Loucy (cell line): ENCODE measurements around the gene DDX4.
A peak's percentile ranks its signal among the peaks of the same experiment; 100 is the strongest.

Source experiments
- H2AFZ ChIP-seq: fragments of 200-600 bp; sonication (generic); 2 replicates; pipeline ENCODE4 v1.6.0; 2016; ENCODE audit warnings: antibody characterized with exemption, mild to moderate bottlenecking, low read length, moderate library complexity
- H3F3A ChIP-seq: fragments of 200-600 bp; 2 replicates; pipeline ENCODE4 v1.6.0; 2016; ENCODE audit warnings: antibody characterized with exemption, low read depth, mild to moderate bottlenecking
- H3K27me3 ChIP-seq: fragments of 200-600 bp; sonication (generic); 2 replicates; pipeline ENCODE4 v1.6.1; 2014; ENCODE audit warnings: low read length, mild to moderate bottlenecking; ENCODE audit not compliant: insufficient read depth, poor library complexity, severe bottlenecking
- H3K36me3 ChIP-seq: fragments of 200-600 bp; sonication (generic); 2 replicates; pipeline ENCODE4 v1.6.1; 2016; ENCODE audit warnings: low read length; ENCODE audit not compliant: insufficient read depth
- H3K4me1 ChIP-seq: fragments of 200-600 bp; sonication (generic); 2 replicates; pipeline ENCODE4 v1.5.1; 2014; ENCODE audit warnings: low read length, mild to moderate bottlenecking; ENCODE audit not compliant: insufficient read depth, poor library complexity, severe bottlenecking
- H3K4me2 ChIP-seq: fragments of 200-600 bp; sonication (generic); 2 replicates; pipeline ENCODE4 v1.6.0; 2014; ENCODE audit warnings: antibody characterized with exemption, low read length, low read depth, mild to moderate bottlenecking; ENCODE audit not compliant: poor library complexity, severe bottlenecking
- H3K4me3 ChIP-seq: fragments of 200-600 bp; sonication (generic); 2 replicates; pipeline ENCODE4 v1.5.1; 2014; ENCODE audit warnings: low read length, mild to moderate bottlenecking, mixed read lengths; ENCODE audit not compliant: poor library complexity, severe bottlenecking
- H3K79me2 ChIP-seq: fragments of 200-600 bp; sonication (generic); 2 replicates; pipeline ENCODE4 v1.6.1; 2014; ENCODE audit warnings: low read length; ENCODE audit not compliant: insufficient read depth
- H3K9ac ChIP-seq: fragments of 200-600 bp; sonication (generic); 2 replicates; pipeline ENCODE4 v1.6.0; 2014; ENCODE audit warnings: mild to moderate bottlenecking, low read depth, low read length, moderate library complexity; ENCODE audit not compliant: poor library complexity, severe bottlenecking
- H3K9me2 ChIP-seq: fragments of 200-600 bp; sonication (generic); replicated peaks from 2 replicates; pipeline ENCODE4 v1.6.1; 2016; ENCODE audit warnings: low read depth, low read length, mixed read lengths
- H3K9me3 ChIP-seq: fragments of 200-600 bp; sonication (generic); 2 replicates; pipeline ENCODE4 v1.6.1; 2014; ENCODE audit warnings: mild to moderate bottlenecking, antibody characterized with exemption, low read length, low read depth; ENCODE audit not compliant: insufficient read depth
- H4K20me1 ChIP-seq: fragments of 200-600 bp; sonication (generic); 2 replicates; pipeline ENCODE4 v1.6.0; 2014; ENCODE audit warnings: antibody characterized with exemption, low read length, mild to moderate bottlenecking; ENCODE audit not compliant: insufficient read depth, poor library complexity, severe bottlenecking
- EZH2phosphoT487 ChIP-seq: fragments of 200-600 bp; IDR thresholded peaks from 2 replicates; pipeline ENCODE4 v1.6.1; 2018; ENCODE audit warnings: antibody characterized with exemption, mild to moderate bottlenecking, moderate library complexity, borderline replicate concordance
- TF ChIP-seq, protein P1 (sequence below): fragments of 200-600 bp; sonication (generic); conservative IDR thresholded peaks from 2 replicates; pipeline ENCODE4 v1.5.1; 2014; ENCODE audit warnings: mild to moderate bottlenecking, antibody characterized with exemption, low read length

DDX4 gene

DNA sequence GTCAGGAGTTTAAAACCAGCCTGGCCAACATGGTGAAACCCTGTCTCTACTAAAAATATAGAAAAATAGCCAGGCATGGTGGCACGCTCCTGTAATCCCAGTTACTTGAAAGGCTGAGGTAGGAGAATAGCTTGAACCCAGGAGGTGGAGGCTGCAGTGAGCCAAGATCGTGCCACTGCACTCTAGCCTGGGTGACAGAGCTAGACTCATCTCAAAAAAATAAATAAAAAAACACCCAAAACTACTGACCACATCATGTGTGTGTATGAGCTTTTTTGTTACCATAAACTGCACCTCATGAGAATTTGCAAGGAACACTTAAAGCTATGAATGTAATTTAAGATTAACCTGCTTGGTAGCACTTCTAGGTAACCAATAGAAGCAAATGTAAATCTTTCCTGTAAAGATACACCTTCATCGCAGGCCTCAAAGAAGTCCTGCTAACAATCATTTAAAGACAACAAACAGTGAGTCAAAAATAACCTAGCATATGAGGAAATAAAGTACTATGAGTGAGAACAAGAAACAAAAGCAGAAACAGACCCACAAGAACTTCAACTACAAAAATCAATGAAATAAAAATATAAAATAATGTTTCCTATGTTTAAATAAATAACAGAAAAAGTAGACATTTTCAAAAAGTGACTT lies 38.7 kb upstream of the DDX4 start:
- Histone ChIP-seq H3K9me2 (no peaks in the 10 kb centered on the region), H3K36me3 (0 out of 2 replicates have a peak, but pooled peaks cover 3% of the 10 kb centered on the region), H3K9ac (no peak overlapping the region), H3K9me3 (no peaks in the 10 kb centered on the region), H3K4me3 (no peak overlapping the region), H3K4me2 (no peak overlapping the region), H3K4me1 (peaks cover 4% of the 10 kb centered on the region), H2AFZ (no peak overlapping the region), H3F3A (no peaks in the 10 kb centered on the region), H3K27me3 (no peaks in the 10 kb centered on the region), H4K20me1 (no peaks in the 10 kb centered on the region), H3K79me2 (peaks cover 3% of the 10 kb centered on the region; the same call in 1 of the 2 replicates)
- TF ChIP-seq, protein P1, sequence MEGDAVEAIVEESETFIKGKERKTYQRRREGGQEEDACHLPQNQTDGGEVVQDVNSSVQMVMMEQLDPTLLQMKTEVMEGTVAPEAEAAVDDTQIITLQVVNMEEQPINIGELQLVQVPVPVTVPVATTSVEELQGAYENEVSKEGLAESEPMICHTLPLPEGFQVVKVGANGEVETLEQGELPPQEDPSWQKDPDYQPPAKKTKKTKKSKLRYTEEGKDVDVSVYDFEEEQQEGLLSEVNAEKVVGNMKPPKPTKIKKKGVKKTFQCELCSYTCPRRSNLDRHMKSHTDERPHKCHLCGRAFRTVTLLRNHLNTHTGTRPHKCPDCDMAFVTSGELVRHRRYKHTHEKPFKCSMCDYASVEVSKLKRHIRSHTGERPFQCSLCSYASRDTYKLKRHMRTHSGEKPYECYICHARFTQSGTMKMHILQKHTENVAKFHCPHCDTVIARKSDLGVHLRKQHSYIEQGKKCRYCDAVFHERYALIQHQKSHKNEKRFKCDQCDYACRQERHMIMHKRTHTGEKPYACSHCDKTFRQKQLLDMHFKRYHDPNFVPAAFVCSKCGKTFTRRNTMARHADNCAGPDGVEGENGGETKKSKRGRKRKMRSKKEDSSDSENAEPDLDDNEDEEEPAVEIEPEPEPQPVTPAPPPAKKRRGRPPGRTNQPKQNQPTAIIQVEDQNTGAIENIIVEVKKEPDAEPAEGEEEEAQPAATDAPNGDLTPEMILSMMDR: no peak
- TF ChIP-seq EZH2phosphoT487: no peak

- peaks cover 3% of the 10 kb centered on the region; the same call in 1 of the 2 replicates for H3K79me2 ChIP-seq
- peaks cover 4% of the 10 kb centered on the region for H3K4me1 ChIP-seq
- H3K36me3 ChIP-seq: 0 out of 2 replicates have a peak, but pooled peaks cover 3% of the 10 kb centered on the region
- no peaks in the 10 kb centered on the region for H3K27me3 ChIP-seq
- no peak overlapping the region for H3K9ac ChIP-seq
- TF ChIP-seq, protein P1: no peak
- TF ChIP-seq EZH2phosphoT487: no peak
- H2AFZ ChIP-seq: no peak overlapping the region
- H3K9me2 ChIP-seq: no peaks in the 10 kb centered on the region
- H4K20me1 ChIP-seq: no peaks in the 10 kb centered on the region
- H3K9me3 ChIP-seq: no peaks in the 10 kb centered on the region
- no peak overlapping the region for H3K4me2 ChIP-seq
- no peaks in the 10 kb centered on the region for H3F3A ChIP-seq
- H3K4me3 ChIP-seq: no peak overlapping the region
These were observed 37.1 kb upstream of the DDX4 start for GRCh38 chr5:55700745-55701144.

DNA sequence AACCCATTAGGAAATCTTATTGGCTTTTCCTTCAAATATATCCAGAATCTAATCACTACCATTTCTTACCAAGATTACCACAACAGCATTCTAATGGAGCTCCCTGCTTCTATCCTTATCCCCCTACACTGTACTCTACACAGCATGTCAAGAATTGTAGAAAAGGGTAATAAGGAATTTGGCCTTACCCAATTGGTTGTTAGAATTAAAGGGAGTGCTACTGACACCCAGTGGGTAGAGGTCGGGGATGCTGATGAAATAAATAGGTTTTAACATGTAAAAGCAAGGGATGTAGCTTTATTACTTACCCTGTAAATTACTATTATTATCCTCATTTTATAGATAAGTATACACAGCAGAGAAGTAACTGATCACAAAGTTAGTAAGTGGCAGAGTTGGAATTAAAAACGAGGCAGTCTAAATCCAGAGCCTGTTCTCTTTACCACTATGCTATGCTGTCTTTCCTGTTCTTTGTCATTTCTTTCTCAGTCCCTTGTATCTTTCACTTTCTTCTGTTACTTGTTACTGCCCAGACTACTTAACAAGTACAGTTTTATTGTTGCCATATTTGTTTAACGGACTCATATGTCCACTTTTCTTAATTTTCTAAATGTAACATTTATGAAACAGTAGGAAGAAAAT lies 36.3 kb upstream of the DDX4 start:
- no peak overlapping the region for H3K4me2 ChIP-seq
- no peak overlapping the region for H2AFZ ChIP-seq
- H3K9ac ChIP-seq: no peak overlapping the region
- no peaks in the 10 kb centered on the region for H3F3A ChIP-seq
- H4K20me1 ChIP-seq: no peaks in the 10 kb centered on the region
- TF ChIP-seq, protein P1: peak; percentile 28; the same call in 1 of the 2 replicates
- no peak for TF ChIP-seq EZH2phosphoT487
- H3K9me2 ChIP-seq: no peaks in the 10 kb centered on the region
- H3K9me3 ChIP-seq: no peaks in the 10 kb centered on the region
- H3K4me1 ChIP-seq: peaks cover 9% of the 10 kb centered on the region
- H3K36me3 ChIP-seq: 0 out of 2 replicates have a peak, but pooled peaks cover 3% of the 10 kb centered on the region
- H3K27me3 ChIP-seq: no peaks in the 10 kb centered on the region
- no peak overlapping the region for H3K4me3 ChIP-seq
- H3K79me2 ChIP-seq: peaks cover 3% of the 10 kb centered on the region; the same call in 1 of the 2 replicates
